ENCODE measurements around the gene SEC63.

DNA sequence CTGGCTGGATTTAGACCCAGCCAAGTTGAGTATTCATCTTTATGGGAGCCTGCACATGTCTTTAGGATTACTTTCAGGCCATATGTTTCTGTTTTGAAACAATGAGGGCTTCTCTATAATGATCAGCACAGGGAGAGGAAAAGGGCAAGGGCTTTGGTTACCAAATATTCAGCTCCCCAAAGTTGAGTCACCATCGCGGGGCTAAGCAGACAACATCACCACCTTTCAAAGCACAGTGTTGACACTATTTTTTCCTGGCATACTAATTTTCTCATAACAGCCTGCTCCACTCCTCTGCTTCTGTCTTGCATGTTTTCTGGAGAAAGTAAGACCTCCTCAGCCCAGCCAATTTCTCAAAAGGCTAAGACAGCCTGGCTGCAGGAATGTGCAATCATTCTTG lies 138.8 kb downstream of the SEC63 start:
- TF ChIP-seq, protein P1, sequence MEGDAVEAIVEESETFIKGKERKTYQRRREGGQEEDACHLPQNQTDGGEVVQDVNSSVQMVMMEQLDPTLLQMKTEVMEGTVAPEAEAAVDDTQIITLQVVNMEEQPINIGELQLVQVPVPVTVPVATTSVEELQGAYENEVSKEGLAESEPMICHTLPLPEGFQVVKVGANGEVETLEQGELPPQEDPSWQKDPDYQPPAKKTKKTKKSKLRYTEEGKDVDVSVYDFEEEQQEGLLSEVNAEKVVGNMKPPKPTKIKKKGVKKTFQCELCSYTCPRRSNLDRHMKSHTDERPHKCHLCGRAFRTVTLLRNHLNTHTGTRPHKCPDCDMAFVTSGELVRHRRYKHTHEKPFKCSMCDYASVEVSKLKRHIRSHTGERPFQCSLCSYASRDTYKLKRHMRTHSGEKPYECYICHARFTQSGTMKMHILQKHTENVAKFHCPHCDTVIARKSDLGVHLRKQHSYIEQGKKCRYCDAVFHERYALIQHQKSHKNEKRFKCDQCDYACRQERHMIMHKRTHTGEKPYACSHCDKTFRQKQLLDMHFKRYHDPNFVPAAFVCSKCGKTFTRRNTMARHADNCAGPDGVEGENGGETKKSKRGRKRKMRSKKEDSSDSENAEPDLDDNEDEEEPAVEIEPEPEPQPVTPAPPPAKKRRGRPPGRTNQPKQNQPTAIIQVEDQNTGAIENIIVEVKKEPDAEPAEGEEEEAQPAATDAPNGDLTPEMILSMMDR (IDR thresholded peaks at IDR 0.05), result peak in 1 of 6 experiments; percentile 7
- no peak for TF ChIP-seq POLR2A (IDR thresholded peaks at IDR 0.05)

Data from esophagus squamous epithelium (tissue), 4 donors.